ENCODE measurements around the gene SLC30A10. TPM values are rescaled to one million over a fixed set of nuclear protein-coding genes. Genes with fewer than 3 reads are reported as not detected.

SLC30A10 gene
- total and polyA plus RNA-seq, 2 of the 13 experiments (the other 11 are each of a cell fraction or from before 2014, with no cell fraction given): 20.9 to 30.2 TPM

GRCh38 chr1:219954736-219955421 lies 26.5 kb upstream of the SLC30A10 start (continued):
- TF ChIP-seq, protein P1, sequence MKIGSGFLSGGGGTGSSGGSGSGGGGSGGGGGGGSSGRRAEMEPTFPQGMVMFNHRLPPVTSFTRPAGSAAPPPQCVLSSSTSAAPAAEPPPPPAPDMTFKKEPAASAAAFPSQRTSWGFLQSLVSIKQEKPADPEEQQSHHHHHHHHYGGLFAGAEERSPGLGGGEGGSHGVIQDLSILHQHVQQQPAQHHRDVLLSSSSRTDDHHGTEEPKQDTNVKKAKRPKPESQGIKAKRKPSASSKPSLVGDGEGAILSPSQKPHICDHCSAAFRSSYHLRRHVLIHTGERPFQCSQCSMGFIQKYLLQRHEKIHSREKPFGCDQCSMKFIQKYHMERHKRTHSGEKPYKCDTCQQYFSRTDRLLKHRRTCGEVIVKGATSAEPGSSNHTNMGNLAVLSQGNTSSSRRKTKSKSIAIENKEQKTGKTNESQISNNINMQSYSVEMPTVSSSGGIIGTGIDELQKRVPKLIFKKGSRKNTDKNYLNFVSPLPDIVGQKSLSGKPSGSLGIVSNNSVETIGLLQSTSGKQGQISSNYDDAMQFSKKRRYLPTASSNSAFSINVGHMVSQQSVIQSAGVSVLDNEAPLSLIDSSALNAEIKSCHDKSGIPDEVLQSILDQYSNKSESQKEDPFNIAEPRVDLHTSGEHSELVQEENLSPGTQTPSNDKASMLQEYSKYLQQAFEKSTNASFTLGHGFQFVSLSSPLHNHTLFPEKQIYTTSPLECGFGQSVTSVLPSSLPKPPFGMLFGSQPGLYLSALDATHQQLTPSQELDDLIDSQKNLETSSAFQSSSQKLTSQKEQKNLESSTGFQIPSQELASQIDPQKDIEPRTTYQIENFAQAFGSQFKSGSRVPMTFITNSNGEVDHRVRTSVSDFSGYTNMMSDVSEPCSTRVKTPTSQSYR (CRISPR knock-in tag; IDR thresholded peaks at IDR 0.05; ENCODE audit: borderline replicate concordance): no peak
- TF ChIP-seq ZNF329 (CRISPR knock-in tag; IDR thresholded peaks at IDR 0.05; ENCODE audit: low read depth) (no peak), ZNF577 (CRISPR knock-in tag; IDR thresholded peaks at IDR 0.05; ENCODE audit: borderline replicate concordance, low read depth) (no peak), PRDM4 (CRISPR knock-in tag; IDR thresholded peaks at IDR 0.05; ENCODE audit: borderline replicate concordance) (no peak), PHF21A (CRISPR knock-in tag; IDR thresholded peaks at IDR 0.05) (no peak), SNAI1 (CRISPR knock-in tag; IDR thresholded peaks at IDR 0.05; ENCODE audit: borderline replicate concordance) (no peak), TAF15 (IDR thresholded peaks at IDR 0.05; ENCODE audit: low read depth, low read length, poor library complexity, severe bottlenecking) (no peak), JUNB (CRISPR knock-in tag; IDR thresholded peaks at IDR 0.05; ENCODE audit: borderline replicate concordance) (no peak), MATR3 (CRISPR knock-in tag; IDR thresholded peaks at IDR 0.05) (no peak), NR3C1 (CRISPR knock-in tag; IDR thresholded peaks at IDR 0.05) (no peak), ZFP90 (CRISPR knock-in tag; IDR thresholded peaks at IDR 0.05; ENCODE audit: borderline replicate concordance) (no peak), HOXA5 (CRISPR knock-in tag; IDR thresholded peaks at IDR 0.05) (no peak), IRX3 (CRISPR knock-in tag; IDR thresholded peaks at IDR 0.05; ENCODE audit: borderline replicate concordance, low read depth) (no peak), IKZF1 (IDR thresholded peaks at IDR 0.05) (no peak), ZNF878 (CRISPR knock-in tag; IDR thresholded peaks at IDR 0.05) (no peak), SIX1 (CRISPR knock-in tag; IDR thresholded peaks at IDR 0.05; ENCODE audit: borderline replicate concordance) (no peak), ZUFSP (CRISPR knock-in tag; IDR thresholded peaks at IDR 0.05; ENCODE audit: borderline replicate concordance) (no peak)
- TF ChIP-seq, protein P2, sequence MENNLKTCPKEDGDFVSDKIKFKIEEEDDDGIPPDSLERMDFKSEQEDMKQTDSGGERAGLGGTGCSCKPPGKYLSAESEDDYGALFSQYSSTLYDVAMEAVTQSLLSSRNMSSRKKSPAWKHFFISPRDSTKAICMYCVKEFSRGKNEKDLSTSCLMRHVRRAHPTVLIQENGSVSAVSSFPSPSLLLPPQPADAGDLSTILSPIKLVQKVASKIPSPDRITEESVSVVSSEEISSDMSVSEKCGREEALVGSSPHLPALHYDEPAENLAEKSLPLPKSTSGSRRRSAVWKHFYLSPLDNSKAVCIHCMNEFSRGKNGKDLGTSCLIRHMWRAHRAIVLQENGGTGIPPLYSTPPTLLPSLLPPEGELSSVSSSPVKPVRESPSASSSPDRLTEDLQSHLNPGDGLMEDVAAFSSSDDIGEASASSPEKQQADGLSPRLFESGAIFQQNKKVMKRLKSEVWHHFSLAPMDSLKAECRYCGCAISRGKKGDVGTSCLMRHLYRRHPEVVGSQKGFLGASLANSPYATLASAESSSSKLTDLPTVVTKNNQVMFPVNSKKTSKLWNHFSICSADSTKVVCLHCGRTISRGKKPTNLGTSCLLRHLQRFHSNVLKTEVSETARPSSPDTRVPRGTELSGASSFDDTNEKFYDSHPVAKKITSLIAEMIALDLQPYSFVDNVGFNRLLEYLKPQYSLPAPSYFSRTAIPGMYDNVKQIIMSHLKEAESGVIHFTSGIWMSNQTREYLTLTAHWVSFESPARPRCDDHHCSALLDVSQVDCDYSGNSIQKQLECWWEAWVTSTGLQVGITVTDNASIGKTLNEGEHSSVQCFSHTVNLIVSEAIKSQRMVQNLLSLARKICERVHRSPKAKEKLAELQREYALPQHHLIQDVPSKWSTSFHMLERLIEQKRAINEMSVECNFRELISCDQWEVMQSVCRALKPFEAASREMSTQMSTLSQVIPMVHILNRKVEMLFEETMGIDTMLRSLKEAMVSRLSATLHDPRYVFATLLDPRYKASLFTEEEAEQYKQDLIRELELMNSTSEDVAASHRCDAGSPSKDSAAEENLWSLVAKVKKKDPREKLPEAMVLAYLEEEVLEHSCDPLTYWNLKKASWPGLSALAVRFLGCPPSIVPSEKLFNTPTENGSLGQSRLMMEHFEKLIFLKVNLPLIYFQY (CRISPR knock-in tag; IDR thresholded peaks at IDR 0.05; ENCODE audit: borderline replicate concordance): no peak
